B cell (primary cell): ENCODE results near the gene SLC2A3.

Experiments used
- CTCF ChIP-seq: fragments of 200-600 bp; IDR thresholded peaks from one replicate; pipeline ENCODE4 v1.8.0; 2022; ENCODE audit warnings: antibody characterized with exemption, mild to moderate bottlenecking
- EZH2 ChIP-seq: IDR thresholded peaks from 2 replicates; pipeline ENCODE4 v1.6.1; 2012; ENCODE audit warnings: borderline replicate concordance, low read depth, mild to moderate bottlenecking, moderate library complexity, low read length; ENCODE audit not compliant: insufficient read depth, poor library complexity, severe bottlenecking

- TF ChIP-seq CTCF (no peak), EZH2 (no peak)
Measured at GRCh38 chr12:7872566-7873319, 63.2 kb downstream of the SLC2A3 start, which contains the start of gene SLC2A14.
